GM15510 (cell line): Measurements from ENCODE around the gene C2CD4C.

Source experiments
- POLR2A ChIP-seq: IDR thresholded peaks from 3 replicates; pipeline ENCODE4 v1.6.1; 2011; ENCODE audit warnings: borderline replicate concordance; ENCODE audit not compliant: insufficient read length; ENCODE audit errors: extremely low read depth

Gene C2CD4C

DNA sequence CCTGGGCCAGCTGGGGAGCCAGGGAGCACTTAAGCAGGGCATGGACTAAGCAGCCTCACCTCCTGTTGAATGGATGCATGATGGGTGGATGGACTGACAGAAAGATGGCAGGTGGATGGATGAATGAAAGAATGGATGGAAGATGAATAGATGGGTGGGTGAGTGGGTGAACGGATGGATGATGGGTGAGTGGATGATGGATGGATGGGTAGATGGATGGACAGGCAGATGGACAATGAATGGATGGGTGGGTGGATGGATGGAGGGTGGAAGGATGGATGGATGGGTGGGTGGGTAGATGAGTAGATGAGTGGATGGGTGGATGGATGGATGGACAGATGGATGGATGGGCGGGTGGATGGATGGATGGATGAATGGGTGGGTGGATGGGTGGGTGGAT, 33.1 kb upstream of the C2CD4C start:
- no peak for TF ChIP-seq POLR2A

DNA sequence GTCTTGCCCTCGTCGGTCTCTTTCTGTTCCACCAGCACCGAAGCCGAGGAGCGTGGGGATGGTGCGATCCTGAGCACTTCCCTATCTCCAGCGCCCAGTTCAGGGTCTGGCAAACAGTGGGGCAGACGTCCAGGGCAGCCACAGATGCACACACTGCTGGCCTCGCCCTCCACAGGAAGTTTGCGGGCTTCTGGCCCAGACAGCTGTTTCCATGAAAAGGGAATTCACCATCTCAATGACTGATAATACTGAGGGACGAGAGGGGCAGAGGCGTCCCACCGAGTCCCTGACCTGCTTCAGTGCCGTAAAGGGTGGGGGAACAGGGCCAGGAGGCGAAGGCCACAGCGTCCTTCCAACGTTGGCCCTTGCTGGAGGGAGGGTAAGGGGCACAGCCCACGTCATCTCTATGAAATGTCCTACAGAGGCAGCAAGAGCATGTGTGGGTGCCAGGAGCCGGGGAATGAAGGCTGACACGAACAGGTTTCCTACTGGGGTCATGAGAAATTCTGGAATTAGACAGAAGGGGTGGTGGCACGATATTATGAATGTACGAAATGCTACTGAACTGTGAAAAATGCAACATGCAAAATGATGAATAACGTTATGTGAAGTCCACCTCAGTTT, 32.4 kb upstream of the C2CD4C start:
- TF ChIP-seq POLR2A = no peak

- no peak for TF ChIP-seq POLR2A
Measured at GRCh38 chr19:440391-441212, 31.7 kb upstream of the C2CD4C start.

DNA sequence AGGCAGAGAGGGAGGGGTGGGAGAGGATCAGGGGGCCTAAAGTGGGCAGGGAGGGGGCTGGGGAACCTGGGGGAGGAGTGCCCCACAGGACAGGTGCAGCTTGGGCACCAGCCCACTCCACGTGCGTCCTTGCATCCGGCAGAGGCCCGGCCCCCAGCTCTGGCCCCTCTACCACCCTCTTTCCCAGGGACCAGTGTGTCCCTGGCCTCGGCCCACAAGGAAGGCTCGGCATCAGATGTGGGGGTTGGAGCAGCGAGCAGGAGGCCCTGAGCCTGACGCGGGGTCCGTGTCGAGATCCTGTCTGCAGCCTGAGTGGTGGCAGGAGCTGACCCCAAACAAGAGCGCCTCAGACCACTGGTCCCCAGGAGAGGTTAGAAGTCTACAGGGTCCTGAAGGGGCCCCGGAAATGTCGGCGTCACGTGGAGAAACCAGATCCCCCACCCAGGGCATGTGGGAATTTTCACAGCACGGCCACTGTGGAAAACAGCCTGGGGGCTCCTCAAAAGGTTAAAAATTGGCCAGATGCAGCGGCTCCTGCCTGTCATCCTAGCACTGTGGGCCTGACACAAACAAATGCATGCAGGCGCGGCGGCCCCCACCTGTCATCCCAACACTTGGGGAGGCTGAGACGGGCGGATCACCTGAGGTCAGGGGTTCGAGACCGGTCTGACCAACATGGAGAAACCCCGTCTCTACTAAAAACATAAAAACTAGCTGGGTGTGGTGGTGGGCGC, 30.4 kb upstream of the C2CD4C start:
- no peak for TF ChIP-seq POLR2A

- TF ChIP-seq POLR2A = no peak
Measured at GRCh38 chr19:438416-438958, 29.5 kb upstream of the C2CD4C start.

- TF ChIP-seq POLR2A = no peak
Measured at GRCh38 chr19:437041-437440, 28.1 kb upstream of the C2CD4C start.

DNA sequence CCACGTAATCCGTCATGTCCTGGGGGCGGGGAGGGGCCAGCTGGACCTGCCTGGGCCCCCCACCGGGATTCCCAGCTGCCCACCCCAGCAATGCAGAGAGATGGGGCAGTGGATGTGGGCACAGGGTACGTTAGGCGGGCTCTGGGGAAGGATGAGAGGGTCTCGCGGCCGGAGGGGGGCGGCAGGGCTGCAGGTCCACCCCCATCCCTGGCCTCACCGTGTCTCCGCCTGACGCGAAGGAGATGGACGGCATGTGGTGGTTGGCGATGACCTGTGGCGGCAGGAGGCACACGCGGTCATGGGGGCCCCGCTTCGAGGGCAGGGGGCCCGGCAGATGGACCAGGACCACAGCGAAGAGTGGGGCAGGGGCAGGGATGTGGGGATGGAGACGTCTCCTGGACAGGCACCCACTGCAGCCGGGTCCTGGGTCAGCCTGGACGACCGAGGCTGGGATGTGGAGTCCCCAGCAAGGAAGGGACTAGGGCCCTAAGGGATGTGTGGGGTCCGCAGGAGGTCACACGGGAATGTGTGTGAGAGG, 27.5 kb upstream of the C2CD4C start:
- no peak for TF ChIP-seq POLR2A

DNA sequence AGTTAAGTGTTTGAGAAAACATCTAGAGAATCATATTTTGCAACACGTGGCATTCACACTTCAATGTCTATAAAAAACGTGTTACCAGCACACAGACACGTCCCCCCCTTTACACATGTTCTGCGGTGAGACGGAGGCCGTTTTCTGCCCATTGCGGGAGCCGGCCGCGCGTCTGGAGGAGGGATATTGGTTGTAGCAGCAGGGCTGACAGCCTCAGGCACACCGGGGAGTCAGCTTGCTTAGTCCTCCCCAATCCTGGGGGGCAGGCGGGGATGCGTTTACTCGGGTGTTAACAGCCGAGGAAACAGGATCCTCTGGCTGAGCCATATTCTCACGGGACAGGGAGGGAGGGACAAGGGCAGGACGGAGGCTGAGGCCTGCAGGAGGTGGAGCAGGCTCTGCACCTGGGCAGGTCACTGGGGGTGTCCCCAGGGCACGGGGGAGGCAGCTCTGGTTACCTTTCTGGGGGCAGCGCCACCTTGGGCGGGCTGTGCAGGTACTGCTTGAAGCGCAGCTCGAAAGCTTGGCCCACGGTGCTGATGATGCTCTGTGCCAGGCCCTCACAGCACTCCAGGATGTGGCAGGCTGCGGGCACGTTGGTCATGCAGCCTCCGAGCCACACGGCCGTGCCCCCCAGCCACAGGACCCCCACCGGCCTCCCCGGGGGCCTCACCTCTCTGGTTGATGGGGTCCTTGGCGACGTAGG, 26.9 kb upstream of the C2CD4C start:
- TF ChIP-seq POLR2A = no peak

- TF ChIP-seq POLR2A = no peak
Measured at GRCh38 chr19:435056-435706, 26.2 kb upstream of the C2CD4C start.

GRCh38 chr19:434152-434960, 25.4 kb upstream of the C2CD4C start:
- TF ChIP-seq POLR2A = no peak

GRCh38 chr19:430701-431100, 21.8 kb upstream of the C2CD4C start:
- TF ChIP-seq POLR2A = no peak

DNA sequence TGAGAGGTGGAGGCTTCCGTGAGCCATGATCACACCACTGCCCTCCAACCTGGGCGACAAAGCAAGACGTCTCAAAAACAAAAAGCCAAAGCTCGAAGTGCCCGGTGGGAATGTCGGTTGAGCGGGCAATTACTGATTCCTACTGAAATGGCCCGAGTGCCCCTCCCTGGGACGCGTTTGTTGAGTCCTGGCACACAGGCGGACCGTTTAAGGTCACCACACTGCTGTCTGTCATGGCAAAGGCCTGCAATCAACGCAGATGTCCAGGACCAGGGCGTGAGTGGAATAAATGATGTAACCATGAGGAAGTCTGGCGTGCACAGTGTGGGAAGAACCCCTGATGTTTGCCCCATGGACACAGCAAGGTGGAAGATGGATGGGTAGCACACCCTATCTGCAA, 19.2 kb upstream of the C2CD4C start:
- no peak for TF ChIP-seq POLR2A
